ENCODE results near the gene ZNF319. TPM values are rescaled to one million over a fixed set of nuclear protein-coding genes. Genes with fewer than 3 reads are reported as not detected.

ZNF319 gene
- total RNA-seq, 2 donors from 2014 or later, result 9.6 to 10.7 TPM

GRCh38 chr16:58042001-58042885, 41.8 kb upstream of the ZNF319 start:
- H3K9me3 Mint-ChIP-seq, result no peaks in the 10 kb centered on the region

GRCh38 chr16:58041628-58041955, 41.1 kb upstream of the ZNF319 start:
- H3K4me1 Mint-ChIP-seq (ENCODE audit: low read depth in 2 of 2), result no peaks in the 10 kb centered on the region
- no peak overlapping the region for H3K27ac Mint-ChIP-seq
- H3K27me3 Mint-ChIP-seq, result no peaks in the 10 kb centered on the region
- no peaks in the 10 kb centered on the region for H3K36me3 Mint-ChIP-seq
- no peak overlapping the region for H3K4me3 Mint-ChIP-seq
- DNase-seq (ENCODE audit: low spot score), result no peak
- ATAC-seq, result no peak
- no peaks in the 10 kb centered on the region for H3K9me3 Mint-ChIP-seq

More at GRCh38 chr16:58042001-58042885, 41.8 kb upstream of the ZNF319 start:
- Mint-ChIP-seq H3K27ac (no peak overlapping the region), H3K4me3 (no peak overlapping the region), H3K36me3 (no peaks in the 10 kb centered on the region), H3K27me3 (no peaks in the 10 kb centered on the region), H3K4me1 (ENCODE audit: low read depth in 2 of 2) (no peaks in the 10 kb centered on the region)
- no peak for DNase-seq (ENCODE audit: low spot score)
- ATAC-seq, result no peak

- Mint-ChIP-seq H3K4me1 (ENCODE audit: low read depth in 2 of 2) (no peaks in the 10 kb centered on the region), H3K36me3 (no peaks in the 10 kb centered on the region), H3K27me3 (no peaks in the 10 kb centered on the region), H3K9me3 (no peaks in the 10 kb centered on the region), H3K27ac (no peak overlapping the region), H3K4me3 (no peak overlapping the region)
- no peak for DNase-seq (ENCODE audit: low spot score)
- no peak for ATAC-seq
These were observed 40.6 kb upstream of the ZNF319 start for GRCh38 chr16:58040945-58041627.

- Mint-ChIP-seq H3K4me1 (ENCODE audit: low read depth in 2 of 2) (no peaks in the 10 kb centered on the region), H3K27ac (no peak overlapping the region), H3K27me3 (no peaks in the 10 kb centered on the region), H3K4me3 (no peak overlapping the region), H3K36me3 (no peaks in the 10 kb centered on the region), H3K9me3 (no peaks in the 10 kb centered on the region)
- DNase-seq (ENCODE audit: low spot score), result no peak
- ATAC-seq, result no peak
These were observed 40.0 kb upstream of the ZNF319 start for GRCh38 chr16:58040496-58040846.

- no peak for DNase-seq (ENCODE audit: low spot score)
- ATAC-seq, result no peak
- Mint-ChIP-seq H3K4me1 (ENCODE audit: low read depth in 2 of 2) (no peaks in the 10 kb centered on the region), H3K4me3 (no peak overlapping the region), H3K36me3 (no peaks in the 10 kb centered on the region), H3K27ac (no peak overlapping the region), H3K9me3 (no peaks in the 10 kb centered on the region), H3K27me3 (no peaks in the 10 kb centered on the region)
These were observed 39.5 kb upstream of the ZNF319 start for GRCh38 chr16:58039829-58040495.

GRCh38 chr16:58038219-58038641, 37.8 kb upstream of the ZNF319 start:
- H3K4me3 Mint-ChIP-seq, result no peak overlapping the region
- no peak overlapping the region for H3K27ac Mint-ChIP-seq
- H3K9me3 Mint-ChIP-seq, result no peaks in the 10 kb centered on the region
- no peaks in the 10 kb centered on the region for H3K36me3 Mint-ChIP-seq
- no peaks in the 10 kb centered on the region for H3K4me1 Mint-ChIP-seq (ENCODE audit: low read depth in 2 of 2)
- no peaks in the 10 kb centered on the region for H3K27me3 Mint-ChIP-seq
- no peak for ATAC-seq
- no peak for DNase-seq (ENCODE audit: low spot score)

- H3K27ac Mint-ChIP-seq, result no peak overlapping the region
- ATAC-seq (no peak), DNase-seq (ENCODE audit: low spot score) (no peak)
- no peaks in the 10 kb centered on the region for H3K9me3 Mint-ChIP-seq
- H3K4me3 Mint-ChIP-seq, result no peak overlapping the region
- H3K27me3 Mint-ChIP-seq, result no peaks in the 10 kb centered on the region
- H3K4me1 Mint-ChIP-seq (ENCODE audit: low read depth in 2 of 2), result no peaks in the 10 kb centered on the region
- no peaks in the 10 kb centered on the region for H3K36me3 Mint-ChIP-seq
These were observed 37.0 kb upstream of the ZNF319 start for GRCh38 chr16:58037365-58038057.

- Mint-ChIP-seq H3K36me3 (no peaks in the 10 kb centered on the region), H3K27ac (no peak overlapping the region), H3K9me3 (no peaks in the 10 kb centered on the region), H3K4me3 (no peak overlapping the region), H3K27me3 (no peaks in the 10 kb centered on the region), H3K4me1 (ENCODE audit: low read depth in 2 of 2) (no peaks in the 10 kb centered on the region)
- DNase-seq (ENCODE audit: low spot score) (no peak), ATAC-seq (no peak)
These were observed 36.5 kb upstream of the ZNF319 start for GRCh38 chr16:58036943-58037342.

GRCh38 chr16:58035356-58036170, 35.1 kb upstream of the ZNF319 start:
- no peaks in the 10 kb centered on the region for H3K27me3 Mint-ChIP-seq

GRCh38 chr16:58034774-58035173, 34.3 kb upstream of the ZNF319 start:
- ATAC-seq (no peak), DNase-seq (ENCODE audit: low spot score) (no peak)
- Mint-ChIP-seq H3K4me1 (ENCODE audit: low read depth in 2 of 2) (no peaks in the 10 kb centered on the region), H3K27me3 (no peaks in the 10 kb centered on the region), H3K36me3 (no peaks in the 10 kb centered on the region), H3K4me3 (no peak overlapping the region), H3K27ac (no peak overlapping the region), H3K9me3 (no peaks in the 10 kb centered on the region)

More at GRCh38 chr16:58035356-58036170, 35.1 kb upstream of the ZNF319 start:
- Mint-ChIP-seq H3K27ac (no peak overlapping the region), H3K36me3 (no peaks in the 10 kb centered on the region), H3K4me1 (ENCODE audit: low read depth in 2 of 2) (no peaks in the 10 kb centered on the region), H3K4me3 (no peak overlapping the region), H3K9me3 (no peaks in the 10 kb centered on the region)
- ATAC-seq, result no peak
- DNase-seq (ENCODE audit: low spot score), result no peak

- no peaks in the 10 kb centered on the region for H3K36me3 Mint-ChIP-seq
- no peak overlapping the region for H3K4me3 Mint-ChIP-seq
- no peaks in the 10 kb centered on the region for H3K4me1 Mint-ChIP-seq (ENCODE audit: low read depth in 2 of 2)
These were observed 33.7 kb upstream of the ZNF319 start for GRCh38 chr16:58034128-58034685.

GRCh38 chr16:58032710-58033293, 32.3 kb upstream of the ZNF319 start:
- Mint-ChIP-seq H3K36me3 (no peaks in the 10 kb centered on the region), H3K27me3 (peaks cover 0 to 8% of the 10 kb centered on the region in 2 donors), H3K27ac (no peak overlapping the region), H3K4me1 (ENCODE audit: low read depth in 2 of 2) (peaks cover 0 to 3% of the 10 kb centered on the region in 2 donors), H3K9me3 (no peaks in the 10 kb centered on the region), H3K4me3 (no peak overlapping the region)
- ATAC-seq (no peak), DNase-seq (ENCODE audit: low spot score) (no peak)

More at GRCh38 chr16:58034128-58034685, 33.7 kb upstream of the ZNF319 start:
- no peak overlapping the region for H3K27ac Mint-ChIP-seq
- H3K9me3 Mint-ChIP-seq, result no peaks in the 10 kb centered on the region
- DNase-seq (ENCODE audit: low spot score) (no peak), ATAC-seq (no peak)
- H3K27me3 Mint-ChIP-seq, result peaks cover 0 to 4% of the 10 kb centered on the region in 2 donors
